Measurements from ENCODE around the gene TUBB2B.

TUBB2B gene

DNA sequence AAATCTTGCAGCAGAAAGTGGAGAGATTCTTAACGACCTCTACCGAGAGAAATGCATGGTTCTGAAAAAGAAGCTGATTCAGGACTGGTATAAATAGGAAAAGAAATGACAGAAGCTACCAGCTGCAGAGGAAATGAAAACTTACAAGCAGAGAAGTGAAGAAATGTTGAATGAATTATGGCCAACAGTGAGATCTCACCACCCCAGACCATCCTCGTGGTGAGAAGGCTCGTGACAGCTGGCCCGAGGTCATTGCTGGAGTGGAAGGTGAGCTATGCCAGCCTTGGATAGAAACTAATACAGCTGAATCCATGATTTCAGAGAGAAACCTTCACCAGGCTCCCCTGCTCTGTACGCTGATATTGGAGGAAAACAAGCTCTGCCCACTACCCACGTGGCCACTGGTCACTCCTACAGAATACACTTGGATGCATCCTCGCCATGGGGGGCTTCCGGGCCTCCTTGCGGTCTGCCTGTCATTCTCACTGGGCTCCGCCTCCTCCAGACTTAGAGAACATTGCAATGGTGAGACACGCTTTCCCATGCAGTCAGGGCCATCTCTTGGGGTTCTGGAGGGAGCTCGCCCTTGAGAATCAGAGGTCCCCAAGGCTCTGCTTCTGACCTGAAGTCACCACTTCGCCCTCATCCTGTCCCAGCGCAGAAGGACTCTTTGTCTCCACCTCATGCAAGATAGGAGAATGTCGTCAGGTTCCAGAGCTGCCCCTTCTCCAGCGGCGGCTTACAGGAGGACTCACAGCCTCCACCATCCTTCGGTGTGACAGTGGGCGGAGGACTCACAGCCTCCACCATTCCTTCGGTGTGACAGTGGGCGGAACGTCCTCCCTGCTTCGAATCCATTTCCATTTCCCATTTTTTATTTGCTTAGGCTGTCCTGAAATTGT is 10.6 kb upstream of the TUBB2B start:
- DNase-seq (ENCODE audit: insufficient read length, low spot score) (no peak), FAIRE-seq (no peak)
- no peak for TF ChIP-seq POLR2AphosphoS5 (IDR thresholded peaks at IDR 0.05; ENCODE audit: low read depth, low read length)
- TF ChIP-seq SPI1 (IDR thresholded peaks at IDR 0.05; ENCODE audit: low read depth, low read length): 0 out of 2 replicates have a peak, but pooled peaks have one; percentile 9
- no peak for TF ChIP-seq PAX5 (IDR thresholded peaks at IDR 0.05; ENCODE audit: insufficient read depth, low read length, severe bottlenecking)

DNA sequence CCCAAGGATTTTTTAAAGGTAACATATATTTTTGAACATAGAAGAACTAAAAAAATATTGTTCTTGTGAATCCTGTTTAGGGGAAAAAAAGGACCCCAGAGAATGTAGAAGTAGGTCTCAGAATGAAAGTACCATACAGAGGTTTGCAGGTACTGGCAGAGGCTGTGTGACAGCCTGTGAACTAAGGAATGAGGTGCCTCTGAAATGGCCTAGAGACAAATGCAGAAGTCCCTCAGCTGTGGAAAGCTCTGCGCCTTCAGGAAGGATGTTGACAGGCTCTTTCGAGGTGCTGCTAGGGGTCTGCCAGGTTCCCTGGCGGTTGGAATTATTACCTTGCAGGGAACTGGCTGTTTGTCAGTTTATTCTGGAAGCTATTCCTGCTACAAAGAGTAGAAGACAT is 8.6 kb upstream of the TUBB2B start:
- TF ChIP-seq SPI1 (IDR thresholded peaks at IDR 0.05; ENCODE audit: low read depth, low read length) (peak; percentile 37; the same call in 1 of the 2 replicates), POU2F2 (IDR thresholded peaks at IDR 0.05; ENCODE audit: low read depth, low read length) (no peak)
- no peak for DNase-seq (ENCODE audit: insufficient read length, low spot score)
- FAIRE-seq: no peak

DNA sequence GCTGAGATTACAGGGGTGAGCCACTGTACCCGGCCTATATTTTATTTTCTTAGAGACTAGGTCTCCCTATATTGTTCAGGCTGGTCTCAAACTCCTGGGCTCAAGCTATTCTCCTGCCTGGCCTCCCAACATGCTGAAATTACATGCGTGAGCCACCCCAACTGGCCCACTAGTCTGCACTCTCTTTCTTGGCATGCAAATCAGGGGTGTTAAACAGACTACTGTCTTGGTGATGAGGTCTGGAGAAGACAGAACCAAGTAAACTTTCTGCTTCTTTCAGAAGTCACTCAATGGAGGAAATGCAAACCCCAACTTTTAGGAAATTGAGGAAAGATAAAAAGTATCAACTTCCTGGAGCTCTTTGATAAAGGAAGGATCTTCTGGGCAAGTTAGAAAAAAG is 8.0 kb upstream of the TUBB2B start:
- FAIRE-seq (peak; percentile 82), DNase-seq (ENCODE audit: insufficient read length, low spot score) (no peak)
- TF ChIP-seq POLR2A (IDR thresholded peaks at IDR 0.05; ENCODE audit: low read depth, low read length): no peak
- no peak for TF ChIP-seq TAF1 (IDR thresholded peaks at IDR 0.05; ENCODE audit: low read depth, low read length)
- TF ChIP-seq POLR2AphosphoS5 (IDR thresholded peaks at IDR 0.05; ENCODE audit: low read depth, low read length): no peak
- TF ChIP-seq POU2F2 (IDR thresholded peaks at IDR 0.05; ENCODE audit: low read depth, low read length): peak; percentile 85

DNA sequence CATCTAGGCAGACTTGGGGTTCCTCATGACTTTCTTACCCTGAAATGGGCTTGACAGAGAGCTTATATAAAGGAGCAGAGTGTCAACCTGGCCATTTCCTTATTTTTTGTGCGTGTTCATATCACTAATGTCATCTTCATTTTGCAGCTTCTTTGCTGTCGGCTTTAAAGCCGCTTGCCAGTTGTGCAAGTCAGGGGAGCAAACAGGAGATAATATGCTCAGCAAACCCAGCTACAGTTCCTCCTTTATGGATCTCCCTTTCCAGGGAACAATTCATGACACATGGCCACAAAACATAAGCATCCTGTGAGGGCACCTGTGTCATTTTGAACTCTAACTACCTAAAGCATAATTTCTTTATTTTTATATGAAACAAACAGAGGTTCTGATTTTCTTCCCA is 6.5 kb upstream of the TUBB2B start:
- DNase-seq (ENCODE audit: insufficient read length, low spot score) (no peak), FAIRE-seq (no peak)
- TF ChIP-seq POU2F2 (IDR thresholded peaks at IDR 0.05; ENCODE audit: low read depth, low read length): no peak
- no peak for TF ChIP-seq POLR2A (IDR thresholded peaks at IDR 0.05; ENCODE audit: low read depth, low read length)

DNA sequence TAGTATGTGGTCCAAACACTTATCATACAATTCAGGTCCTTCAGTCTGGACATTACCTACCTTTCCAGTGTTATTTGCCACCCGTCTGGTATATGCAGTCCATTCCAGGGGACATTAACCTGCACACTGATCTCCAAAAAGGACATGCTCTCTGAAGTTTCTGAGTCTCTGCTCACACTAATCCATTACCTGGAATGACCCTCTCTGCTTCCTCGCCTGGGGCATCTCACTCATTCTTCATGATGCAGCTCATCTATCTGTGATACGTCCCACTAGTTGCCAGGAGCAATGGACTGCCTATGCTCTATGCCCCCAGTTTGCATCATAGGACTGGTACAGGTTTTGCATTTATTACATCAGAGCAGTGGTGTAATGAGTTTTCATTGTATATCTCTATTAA is 5.9 kb upstream of the TUBB2B start:
- DNase-seq (ENCODE audit: insufficient read length, low spot score): no peak
- FAIRE-seq: no peak
- TF ChIP-seq SPI1 (IDR thresholded peaks at IDR 0.05; ENCODE audit: low read depth, low read length) (no peak), POU2F2 (IDR thresholded peaks at IDR 0.05; ENCODE audit: low read depth, low read length) (no peak), TAF1 (IDR thresholded peaks at IDR 0.05; ENCODE audit: low read depth, low read length) (no peak), POLR2A (IDR thresholded peaks at IDR 0.05; ENCODE audit: low read depth, low read length) (no peak), PAX5 (IDR thresholded peaks at IDR 0.05; ENCODE audit: insufficient read depth, low read length, severe bottlenecking) (no peak), POLR2AphosphoS5 (IDR thresholded peaks at IDR 0.05; ENCODE audit: low read depth, low read length) (no peak)

DNA sequence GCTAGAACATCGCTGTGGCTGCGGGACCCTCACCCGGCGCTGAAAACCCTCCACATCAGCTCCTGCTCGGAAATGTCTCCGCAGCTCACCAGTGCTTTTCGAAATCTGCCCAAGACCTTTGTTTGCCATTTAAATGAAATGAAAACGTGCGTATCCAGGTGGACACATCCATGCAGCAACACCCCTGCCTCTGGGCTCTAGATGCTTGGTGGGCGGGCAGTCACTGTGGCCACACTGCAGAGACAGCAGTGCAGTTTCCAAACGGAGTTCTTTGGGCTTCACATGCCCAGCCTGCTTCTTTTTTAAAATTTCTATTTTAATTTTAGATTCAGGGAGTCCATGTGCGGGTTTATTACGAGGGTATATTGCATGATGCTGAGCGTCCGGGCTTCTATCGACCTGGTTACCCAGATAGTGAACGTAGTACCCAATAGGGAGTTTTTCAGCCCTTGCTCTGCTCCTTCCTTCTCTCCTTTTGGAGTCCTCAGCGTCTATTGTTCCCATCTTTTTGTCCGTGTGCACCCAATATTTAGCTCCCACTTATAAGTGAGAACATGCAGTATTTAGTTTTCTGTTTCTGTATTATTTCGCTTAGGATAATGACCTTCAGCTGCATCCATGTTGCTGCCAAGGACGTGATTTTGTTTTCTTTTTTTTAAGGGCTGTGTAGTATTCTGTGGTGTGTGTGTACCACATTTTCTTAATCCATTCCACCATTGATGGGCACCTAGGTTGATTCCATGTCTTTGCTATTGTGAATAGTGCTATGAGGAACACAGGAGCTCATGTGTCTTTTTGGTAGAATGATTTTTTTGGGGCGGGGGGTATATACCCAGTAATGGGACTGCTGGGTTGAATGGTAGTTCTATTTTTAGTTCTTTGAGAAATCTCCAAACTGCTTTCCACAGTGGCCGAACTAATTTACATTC is 4.8 kb upstream of the TUBB2B start:
- no peak for FAIRE-seq
- TF ChIP-seq POLR2A (IDR thresholded peaks at IDR 0.05; ENCODE audit: low read depth, low read length) (no peak), TAF1 (IDR thresholded peaks at IDR 0.05; ENCODE audit: low read depth, low read length) (no peak), PAX5 (IDR thresholded peaks at IDR 0.05; ENCODE audit: insufficient read depth, low read length, severe bottlenecking) (no peak), POU2F2 (IDR thresholded peaks at IDR 0.05; ENCODE audit: low read depth, low read length) (no peak), SPI1 (IDR thresholded peaks at IDR 0.05; ENCODE audit: low read depth, low read length) (no peak), POLR2AphosphoS5 (IDR thresholded peaks at IDR 0.05; ENCODE audit: low read depth, low read length) (no peak)
- no peak for DNase-seq (ENCODE audit: insufficient read length, low spot score)

DNA sequence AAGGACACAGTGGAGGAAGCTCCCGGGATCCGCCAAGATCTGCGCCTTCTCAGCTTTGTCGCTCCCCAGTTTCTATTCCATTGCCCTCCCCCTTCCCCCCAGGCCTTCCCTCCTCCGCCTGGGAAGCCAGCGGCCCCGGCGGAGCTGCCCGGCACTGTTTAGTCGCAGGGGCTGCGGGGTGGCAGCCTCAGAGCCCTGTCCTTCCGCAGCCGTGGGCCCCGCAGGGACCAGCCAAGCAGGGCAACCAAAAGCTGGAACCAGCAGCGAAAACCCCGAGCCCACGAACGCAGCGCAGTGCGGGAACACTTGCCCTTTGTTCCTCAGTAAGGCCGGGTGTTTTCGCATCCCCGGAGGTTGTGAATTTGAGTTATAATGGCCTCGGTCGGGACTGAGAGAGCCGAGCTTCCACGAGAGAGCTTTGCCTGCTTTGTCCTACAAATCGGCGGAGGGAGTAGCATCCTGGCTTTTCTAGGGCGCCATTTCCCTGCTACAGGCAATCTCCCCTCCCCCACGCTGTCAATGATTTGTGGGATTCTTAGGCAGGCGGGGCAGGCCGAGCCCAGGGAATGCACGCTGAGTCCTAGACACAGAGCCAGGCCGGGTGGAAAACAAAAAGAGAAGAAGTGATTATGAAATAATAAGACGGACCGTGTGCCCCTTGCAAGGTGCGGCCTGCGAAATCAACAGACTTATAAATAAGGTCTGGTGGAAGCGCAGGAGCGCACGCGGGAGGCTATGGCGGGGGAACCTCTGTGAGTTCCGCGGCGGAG is 4.0 kb upstream of the TUBB2B start:
- no peak for FAIRE-seq
- TF ChIP-seq POLR2AphosphoS5 (IDR thresholded peaks at IDR 0.05; ENCODE audit: low read depth, low read length) (no peak), PAX5 (IDR thresholded peaks at IDR 0.05; ENCODE audit: insufficient read depth, low read length, severe bottlenecking) (no peak), SPI1 (IDR thresholded peaks at IDR 0.05; ENCODE audit: low read depth, low read length) (no peak), POU2F2 (IDR thresholded peaks at IDR 0.05; ENCODE audit: low read depth, low read length) (no peak), POLR2A (IDR thresholded peaks at IDR 0.05; ENCODE audit: low read depth, low read length) (no peak)
- DNase-seq (ENCODE audit: insufficient read length, low spot score): no peak

DNA sequence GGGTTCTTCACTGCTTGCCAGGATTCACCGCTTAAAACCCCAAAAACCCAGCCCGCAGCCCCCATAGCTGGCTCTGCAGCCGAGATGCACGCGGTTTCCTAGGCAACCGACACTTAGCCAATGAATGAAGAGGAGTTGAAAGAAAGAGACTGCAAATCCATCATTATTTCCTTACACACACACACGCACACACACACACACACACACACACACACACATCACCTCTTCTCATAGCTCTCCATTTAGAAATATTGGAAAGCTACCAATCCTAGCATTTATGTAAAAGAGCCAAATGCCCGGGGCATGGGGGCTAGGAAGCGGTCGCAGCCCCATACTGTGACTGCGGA is 3.4 kb upstream of the TUBB2B start:
- TF ChIP-seq POLR2AphosphoS5 (IDR thresholded peaks at IDR 0.05; ENCODE audit: low read depth, low read length): no peak
- no peak for TF ChIP-seq TAF1 (IDR thresholded peaks at IDR 0.05; ENCODE audit: low read depth, low read length)
- TF ChIP-seq PAX5 (IDR thresholded peaks at IDR 0.05; ENCODE audit: insufficient read depth, low read length, severe bottlenecking): no peak
- no peak for TF ChIP-seq SPI1 (IDR thresholded peaks at IDR 0.05; ENCODE audit: low read depth, low read length)
- no peak for TF ChIP-seq POU2F2 (IDR thresholded peaks at IDR 0.05; ENCODE audit: low read depth, low read length)
- no peak for TF ChIP-seq POLR2A (IDR thresholded peaks at IDR 0.05; ENCODE audit: low read depth, low read length)
- no peak for FAIRE-seq
- no peak for DNase-seq (ENCODE audit: insufficient read length, low spot score)

DNA sequence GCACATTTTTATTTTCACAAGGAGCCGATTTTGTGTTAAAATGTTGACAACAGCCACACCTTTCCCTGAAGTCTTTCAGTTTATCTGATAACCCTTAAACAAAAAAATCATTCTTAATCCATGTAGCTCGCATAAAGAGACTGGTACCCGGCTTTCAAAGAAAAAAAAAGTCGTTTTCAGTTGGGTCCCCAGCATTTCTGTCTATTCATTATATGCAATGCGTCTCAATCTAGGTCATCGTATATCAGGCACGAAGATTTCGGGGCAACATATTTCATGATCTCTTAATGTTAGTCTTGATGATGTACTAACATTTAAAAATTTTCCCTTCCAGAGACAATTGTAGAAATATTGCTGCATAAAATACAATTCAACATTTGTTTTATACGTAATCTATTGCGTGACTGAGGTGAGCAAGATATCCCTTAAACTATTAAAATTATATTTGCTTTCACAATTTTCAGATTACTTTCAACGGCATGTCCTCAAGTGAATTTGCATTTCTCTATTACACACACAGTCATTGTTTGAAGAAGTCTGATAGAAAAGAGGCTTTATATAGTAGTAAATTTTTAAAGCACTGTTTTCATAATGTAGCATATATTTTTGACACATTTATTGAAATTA is 2.9 kb upstream of the TUBB2B start:
- TF ChIP-seq POLR2AphosphoS5 (IDR thresholded peaks at IDR 0.05; ENCODE audit: low read depth, low read length): no peak
- TF ChIP-seq POLR2A (IDR thresholded peaks at IDR 0.05; ENCODE audit: low read depth, low read length): no peak
- TF ChIP-seq TAF1 (IDR thresholded peaks at IDR 0.05; ENCODE audit: low read depth, low read length): no peak
- no peak for TF ChIP-seq PAX5 (IDR thresholded peaks at IDR 0.05; ENCODE audit: insufficient read depth, low read length, severe bottlenecking)
- no peak for TF ChIP-seq SPI1 (IDR thresholded peaks at IDR 0.05; ENCODE audit: low read depth, low read length)
- TF ChIP-seq POU2F2 (IDR thresholded peaks at IDR 0.05; ENCODE audit: low read depth, low read length): no peak
- FAIRE-seq (no peak), DNase-seq (ENCODE audit: insufficient read length, low spot score) (no peak)
